B cell (primary cell): ENCODE measurements around the gene ATXN2.
"Not testable (repeated sequence)": the region's sequence is repeated elsewhere in the genome, so short reads cannot be mapped to it uniquely, and the experiment has no call there.

ENCODE experiments used
- CTCF ChIP-seq: fragments of 200-600 bp; IDR thresholded peaks from one replicate; pipeline ENCODE4 v1.8.0; 2022; ENCODE audit warnings: antibody characterized with exemption, mild to moderate bottlenecking
- EZH2 ChIP-seq: IDR thresholded peaks from 2 replicates; pipeline ENCODE4 v1.6.1; 2012; ENCODE audit warnings: borderline replicate concordance, low read depth, mild to moderate bottlenecking, moderate library complexity, low read length; ENCODE audit not compliant: insufficient read depth, poor library complexity, severe bottlenecking

GRCh38 chr12:111560844-111561243, 38.3 kb downstream of the ATXN2 start:
- not testable (repeated sequence) for TF ChIP-seq EZH2, CTCF
